Fibroblast of mammary gland (primary cell): ENCODE results near the gene SNRNP35.
"Not testable (repeated sequence)": the region's sequence is repeated elsewhere in the genome, so short reads cannot be mapped to it uniquely, and the experiment has no call there.

Source experiments
- DNase-seq: peaks from one replicate; pipeline ENCODE4 v3.0.0-alpha.2; 2010; ENCODE audit warnings: low read depth
- H3K4me3 ChIP-seq: 2 replicates; pipeline ENCODE4 v1.5.1; 2011; ENCODE audit warnings: low read depth, mild to moderate bottlenecking, low read length, moderate library complexity; ENCODE audit not compliant: control insufficient read depth
- TF ChIP-seq, protein P1 (sequence below): conservative IDR thresholded peaks from 2 replicates; pipeline ENCODE4 v1.5.1; 2011; ENCODE audit warnings: low read depth, low read length, inconsistent platforms; ENCODE audit not compliant: control insufficient read depth, insufficient read depth

Gene SNRNP35

DNA sequence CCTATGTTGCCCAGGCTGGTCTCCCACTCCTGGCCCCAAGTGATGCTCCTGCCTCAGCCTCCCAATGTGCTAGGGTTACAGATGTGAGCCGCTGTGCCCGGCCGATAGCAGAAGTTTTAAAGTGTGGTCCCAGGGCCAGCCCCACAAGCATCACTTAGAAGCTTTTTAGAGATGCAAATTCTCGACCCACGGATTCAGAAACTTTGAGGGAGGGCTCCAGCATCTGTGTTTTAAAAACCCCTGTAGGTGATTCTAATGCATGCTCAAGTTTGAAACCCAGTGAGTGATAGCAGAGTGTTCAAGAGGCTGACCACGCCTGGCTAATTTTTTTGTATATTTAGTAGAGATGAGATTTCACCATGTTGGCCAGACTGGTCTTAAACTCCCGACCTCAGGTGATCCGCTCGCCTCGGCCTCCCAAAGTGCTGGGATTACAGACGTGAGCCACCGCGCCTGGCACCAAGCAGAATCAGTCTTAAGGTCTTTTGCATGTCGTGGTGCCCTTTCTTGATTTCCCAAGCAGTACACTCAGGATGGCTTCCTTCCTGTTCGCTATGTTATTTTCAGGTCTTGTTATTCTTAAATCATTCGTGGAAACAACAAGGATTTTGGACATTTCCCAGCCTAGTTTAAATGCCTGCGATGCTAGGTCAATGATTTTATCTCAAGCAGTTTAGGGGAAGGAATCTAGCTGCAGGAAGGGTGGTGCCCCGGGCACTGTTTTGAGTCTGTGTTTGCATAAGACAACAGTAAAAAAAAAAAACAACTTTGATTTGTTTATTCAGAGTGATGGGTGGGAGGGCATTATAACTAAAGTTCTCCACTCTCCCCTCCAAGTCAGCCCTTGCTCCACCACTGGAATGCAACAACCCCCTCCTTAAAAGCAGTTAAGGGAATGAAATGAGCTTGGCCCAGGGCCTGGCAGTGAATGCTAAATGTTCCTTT lies 12.3 kb upstream of the SNRNP35 start:
- no peak overlapping the region for H3K4me3 ChIP-seq
- no peak for DNase-seq

GRCh38 chr12:123446333-123446713 lies 11.6 kb upstream of the SNRNP35 start:
- TF ChIP-seq, protein P1, sequence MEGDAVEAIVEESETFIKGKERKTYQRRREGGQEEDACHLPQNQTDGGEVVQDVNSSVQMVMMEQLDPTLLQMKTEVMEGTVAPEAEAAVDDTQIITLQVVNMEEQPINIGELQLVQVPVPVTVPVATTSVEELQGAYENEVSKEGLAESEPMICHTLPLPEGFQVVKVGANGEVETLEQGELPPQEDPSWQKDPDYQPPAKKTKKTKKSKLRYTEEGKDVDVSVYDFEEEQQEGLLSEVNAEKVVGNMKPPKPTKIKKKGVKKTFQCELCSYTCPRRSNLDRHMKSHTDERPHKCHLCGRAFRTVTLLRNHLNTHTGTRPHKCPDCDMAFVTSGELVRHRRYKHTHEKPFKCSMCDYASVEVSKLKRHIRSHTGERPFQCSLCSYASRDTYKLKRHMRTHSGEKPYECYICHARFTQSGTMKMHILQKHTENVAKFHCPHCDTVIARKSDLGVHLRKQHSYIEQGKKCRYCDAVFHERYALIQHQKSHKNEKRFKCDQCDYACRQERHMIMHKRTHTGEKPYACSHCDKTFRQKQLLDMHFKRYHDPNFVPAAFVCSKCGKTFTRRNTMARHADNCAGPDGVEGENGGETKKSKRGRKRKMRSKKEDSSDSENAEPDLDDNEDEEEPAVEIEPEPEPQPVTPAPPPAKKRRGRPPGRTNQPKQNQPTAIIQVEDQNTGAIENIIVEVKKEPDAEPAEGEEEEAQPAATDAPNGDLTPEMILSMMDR = no peak
- DNase-seq = no peak
- H3K4me3 ChIP-seq = no peak overlapping the region

More for the DNA sequence above, 12.3 kb upstream of the SNRNP35 start:
- TF ChIP-seq, protein P1 = no peak

GRCh38 chr12:123449249-123449733 lies 8.6 kb upstream of the SNRNP35 start:
- H3K4me3 ChIP-seq = no peak overlapping the region
- TF ChIP-seq, protein P1 = no peak
- DNase-seq = no peak

DNA sequence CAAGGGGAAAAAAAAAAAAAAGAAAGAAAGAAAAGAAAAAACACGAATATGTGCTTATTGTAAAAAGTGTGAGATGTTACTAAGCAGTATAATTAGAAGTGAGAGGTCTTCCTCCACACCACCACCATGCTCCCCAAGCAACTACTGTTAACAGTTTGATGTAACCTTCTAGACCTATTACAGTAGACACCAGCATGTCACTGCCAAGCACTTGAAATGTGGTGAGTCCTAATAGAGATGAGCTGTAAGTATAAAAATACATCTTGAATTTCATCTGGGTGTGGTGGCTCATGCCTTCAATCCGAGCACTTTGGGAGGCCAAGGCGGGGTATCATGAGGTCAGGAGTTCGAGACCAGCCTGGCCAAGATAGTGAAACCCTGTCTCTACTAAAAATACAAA lies 8.1 kb upstream of the SNRNP35 start:
- no peak overlapping the region for H3K4me3 ChIP-seq
- TF ChIP-seq, protein P1 = no peak
- no peak for DNase-seq

DNA sequence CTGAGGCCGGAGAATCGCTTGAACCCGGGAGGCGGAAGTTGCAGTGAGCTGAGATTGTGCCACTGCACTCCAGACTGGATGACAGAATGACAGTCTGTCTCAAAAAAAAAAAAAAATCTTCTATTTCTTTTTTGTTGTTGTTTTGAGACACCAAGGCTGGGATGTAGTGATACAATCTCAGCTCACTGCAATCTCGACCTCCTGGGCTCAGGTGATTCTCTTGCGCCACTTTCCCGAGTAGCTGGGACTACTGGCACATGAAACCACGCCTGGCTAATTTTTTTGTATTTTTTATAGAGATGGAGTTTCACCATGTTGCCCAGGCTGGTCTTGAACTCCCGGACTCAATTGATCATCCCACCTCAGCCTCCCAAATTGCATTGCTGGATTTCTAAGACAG lies 7.3 kb upstream of the SNRNP35 start:
- no peak for DNase-seq
- TF ChIP-seq, protein P1 = no peak
- no peak overlapping the region for H3K4me3 ChIP-seq

DNA sequence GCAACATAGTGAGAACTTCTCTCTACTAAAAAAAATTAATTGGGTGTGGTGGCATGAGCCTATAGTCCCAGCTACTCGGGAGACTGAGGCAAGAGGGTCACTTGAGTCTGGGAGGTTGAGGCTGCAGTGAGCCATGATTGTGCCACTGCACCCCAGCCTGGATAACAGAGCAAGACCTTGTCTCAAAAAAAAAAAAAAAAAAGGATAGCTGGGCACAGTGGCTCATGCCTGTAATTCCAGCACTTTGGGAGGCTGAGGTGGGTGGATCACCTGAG lies 5.7 kb upstream of the SNRNP35 start:
- not testable (repeated sequence) for DNase-seq, H3K4me3 ChIP-seq

GRCh38 chr12:123453165-123453564 lies 4.8 kb upstream of the SNRNP35 start:
- H3K4me3 ChIP-seq = no peak overlapping the region
- DNase-seq = no peak
- TF ChIP-seq, protein P1 = no peak

DNA sequence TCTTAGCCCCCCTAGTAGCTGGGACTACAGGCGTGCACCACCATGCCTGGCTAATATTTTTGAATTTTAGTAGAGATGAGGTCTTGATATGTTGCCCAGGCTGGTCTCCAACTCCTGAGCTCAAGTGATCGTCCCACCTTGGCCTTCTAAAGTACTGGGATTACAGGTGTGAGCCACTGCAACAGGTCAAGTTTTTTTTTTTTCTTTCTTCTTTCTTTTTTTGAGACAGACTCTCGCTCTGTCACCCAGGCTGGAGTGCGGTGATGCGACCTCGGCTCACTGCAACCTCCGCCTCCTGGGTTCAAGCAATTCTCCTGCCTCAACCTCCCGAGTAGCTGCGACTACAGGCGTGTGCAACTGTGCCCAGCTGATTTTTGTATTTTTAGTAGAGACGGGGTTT lies 5.2 kb downstream of the SNRNP35 start:
- H3K4me3 ChIP-seq, DNase-seq: not testable (repeated sequence)
